Dedifferentiated amniotic fluid mesenchymal stem cell (primary cell): Measurements from ENCODE around the gene FLVCR2.

ENCODE experiments used
- DNase-seq: peaks from one replicate; pipeline ENCODE4 v3.0.0-alpha.2; 2016; ENCODE audit errors: extremely low spot score

FLVCR2 gene, protein sequence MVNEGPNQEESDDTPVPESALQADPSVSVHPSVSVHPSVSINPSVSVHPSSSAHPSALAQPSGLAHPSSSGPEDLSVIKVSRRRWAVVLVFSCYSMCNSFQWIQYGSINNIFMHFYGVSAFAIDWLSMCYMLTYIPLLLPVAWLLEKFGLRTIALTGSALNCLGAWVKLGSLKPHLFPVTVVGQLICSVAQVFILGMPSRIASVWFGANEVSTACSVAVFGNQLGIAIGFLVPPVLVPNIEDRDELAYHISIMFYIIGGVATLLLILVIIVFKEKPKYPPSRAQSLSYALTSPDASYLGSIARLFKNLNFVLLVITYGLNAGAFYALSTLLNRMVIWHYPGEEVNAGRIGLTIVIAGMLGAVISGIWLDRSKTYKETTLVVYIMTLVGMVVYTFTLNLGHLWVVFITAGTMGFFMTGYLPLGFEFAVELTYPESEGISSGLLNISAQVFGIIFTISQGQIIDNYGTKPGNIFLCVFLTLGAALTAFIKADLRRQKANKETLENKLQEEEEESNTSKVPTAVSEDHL

GRCh38 chr14:75578102-75578785, at the start of gene FLVCR2:
Gene FLVCR2, plus strand, starts transcription at chr14:75578620. Its CDS starts 353 bp downstream, at chr14:75578973.
- peak; percentile 55 for DNase-seq

- DNase-seq = no peak
Observed at GRCh38 chr14:75531256-75531655, 47.2 kb upstream of the FLVCR2 start.

- DNase-seq = no peak
Observed at GRCh38 chr14:75531660-75532317, 46.6 kb upstream of the FLVCR2 start.

GRCh38 chr14:75533791-75534555, 44.4 kb upstream of the FLVCR2 start:
- no peak for DNase-seq

DNA sequence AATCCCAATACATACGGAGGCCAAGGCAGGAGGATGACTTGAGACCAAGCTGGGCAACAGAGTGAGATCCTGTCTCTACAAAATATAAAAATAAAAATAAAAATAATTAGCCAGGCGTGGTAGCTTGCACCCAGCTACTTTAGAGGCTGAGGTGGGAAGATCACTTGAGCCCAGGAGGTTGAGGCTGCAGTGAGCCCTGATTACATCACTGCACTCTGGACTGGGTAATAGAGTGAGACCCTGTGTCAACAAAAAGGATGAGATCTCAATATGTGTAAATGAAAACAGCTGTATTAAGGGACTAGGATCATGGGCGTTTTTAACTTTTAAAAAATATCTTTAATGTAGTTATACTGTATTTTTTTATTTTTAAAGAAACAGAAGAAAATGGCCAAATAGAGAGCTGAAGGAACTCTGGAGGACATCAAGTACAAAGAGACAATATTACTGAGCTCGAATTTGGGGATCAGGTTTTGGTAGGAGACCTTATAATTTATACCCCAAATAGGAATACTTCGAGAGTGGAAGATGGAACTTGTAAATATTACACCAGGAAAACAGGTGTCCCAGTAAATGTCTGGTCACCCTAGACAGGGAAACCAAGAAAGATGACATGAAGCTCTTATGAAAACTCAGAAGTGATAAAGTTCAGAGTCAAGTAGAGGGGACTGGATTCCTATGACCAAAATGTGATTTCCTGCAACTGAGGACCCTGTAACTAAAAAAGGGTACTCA, 43.1 kb upstream of the FLVCR2 start:
- no peak for DNase-seq

GRCh38 chr14:75537071-75537470, 41.3 kb upstream of the FLVCR2 start:
- no peak for DNase-seq

DNA sequence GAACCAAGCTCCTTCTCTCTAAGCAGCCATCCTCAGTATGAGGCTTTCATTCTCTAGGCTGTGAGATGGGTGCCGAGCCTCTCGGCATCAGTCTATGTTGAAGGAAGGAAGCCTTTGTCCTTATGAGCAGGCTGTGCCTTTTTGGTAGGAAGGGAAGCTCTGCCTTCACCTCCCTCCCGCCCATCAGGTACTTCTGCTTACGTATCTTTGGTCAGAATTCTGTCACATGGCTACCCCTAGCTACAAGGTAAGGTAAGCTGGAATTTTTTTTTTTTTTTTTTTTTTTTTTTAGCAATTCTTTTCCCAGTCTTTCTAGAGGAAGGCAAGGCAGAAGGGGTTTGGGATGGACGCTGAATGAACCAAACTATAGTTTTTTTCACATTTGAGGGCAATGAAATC, 39.3 kb upstream of the FLVCR2 start:
- no peak for DNase-seq

- no peak for DNase-seq
Observed at GRCh38 chr14:75539561-75540478, 38.6 kb upstream of the FLVCR2 start.

DNA sequence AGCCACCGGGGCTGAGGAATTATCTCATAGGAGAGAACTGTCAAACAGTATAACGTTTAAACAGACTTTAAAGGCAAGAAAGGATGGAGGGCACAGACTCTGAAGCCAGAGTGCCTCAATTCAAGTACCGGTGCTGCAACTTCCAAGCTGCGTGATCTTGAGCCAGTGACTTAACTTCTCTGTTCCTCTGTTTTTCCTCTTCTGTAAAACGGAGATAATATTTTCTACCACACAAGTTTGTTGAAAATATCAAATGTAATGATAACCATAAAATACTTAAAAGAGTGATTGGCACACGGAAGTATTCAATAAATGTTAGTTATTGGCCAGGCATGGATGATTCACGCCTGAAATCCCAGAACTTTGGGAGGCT, 38.0 kb upstream of the FLVCR2 start:
- DNase-seq = no peak

- no peak for DNase-seq
Observed at GRCh38 chr14:75542588-75543091, 35.8 kb upstream of the FLVCR2 start.

DNA sequence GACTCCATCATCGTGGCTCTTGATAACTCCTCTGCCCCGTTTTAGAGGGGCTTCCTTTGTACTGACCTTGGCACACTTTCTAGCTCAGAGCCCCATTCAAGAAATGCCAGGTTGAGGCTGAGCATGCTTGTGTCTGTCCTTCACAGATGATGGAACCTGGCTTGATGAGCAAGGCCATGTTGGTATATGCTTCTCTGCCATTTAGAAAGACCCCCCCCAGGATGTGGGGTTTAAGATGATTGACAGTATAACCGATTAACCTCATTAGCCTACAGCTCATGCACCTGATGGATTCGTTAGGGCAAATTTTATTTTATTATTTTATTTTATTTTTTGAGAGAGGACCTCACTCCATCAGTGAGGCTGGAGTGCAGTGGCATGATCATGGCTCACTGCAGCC, 35.2 kb upstream of the FLVCR2 start:
- DNase-seq = no peak

DNA sequence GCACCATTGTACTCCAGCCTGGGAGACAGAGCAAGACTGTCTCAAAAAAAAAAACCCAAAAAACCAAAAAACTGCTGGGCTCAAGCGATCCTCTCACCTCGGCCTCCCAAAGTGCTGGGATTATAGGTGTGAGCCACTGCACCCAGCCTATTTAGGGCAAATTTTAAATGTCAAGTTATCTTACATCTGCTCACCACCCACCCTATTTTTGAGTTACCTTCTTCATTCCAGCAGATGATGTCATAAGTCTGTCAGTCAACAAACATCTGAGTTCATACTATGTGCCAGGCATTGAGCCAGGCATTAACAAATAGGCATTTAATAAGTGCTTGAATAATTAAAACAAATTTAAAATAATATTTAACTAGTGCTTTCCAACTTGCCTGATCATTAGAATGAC, 34.6 kb upstream of the FLVCR2 start:
- DNase-seq = no peak

- no peak for DNase-seq
Observed at GRCh38 chr14:75545907-75546306, 32.5 kb upstream of the FLVCR2 start.

DNA sequence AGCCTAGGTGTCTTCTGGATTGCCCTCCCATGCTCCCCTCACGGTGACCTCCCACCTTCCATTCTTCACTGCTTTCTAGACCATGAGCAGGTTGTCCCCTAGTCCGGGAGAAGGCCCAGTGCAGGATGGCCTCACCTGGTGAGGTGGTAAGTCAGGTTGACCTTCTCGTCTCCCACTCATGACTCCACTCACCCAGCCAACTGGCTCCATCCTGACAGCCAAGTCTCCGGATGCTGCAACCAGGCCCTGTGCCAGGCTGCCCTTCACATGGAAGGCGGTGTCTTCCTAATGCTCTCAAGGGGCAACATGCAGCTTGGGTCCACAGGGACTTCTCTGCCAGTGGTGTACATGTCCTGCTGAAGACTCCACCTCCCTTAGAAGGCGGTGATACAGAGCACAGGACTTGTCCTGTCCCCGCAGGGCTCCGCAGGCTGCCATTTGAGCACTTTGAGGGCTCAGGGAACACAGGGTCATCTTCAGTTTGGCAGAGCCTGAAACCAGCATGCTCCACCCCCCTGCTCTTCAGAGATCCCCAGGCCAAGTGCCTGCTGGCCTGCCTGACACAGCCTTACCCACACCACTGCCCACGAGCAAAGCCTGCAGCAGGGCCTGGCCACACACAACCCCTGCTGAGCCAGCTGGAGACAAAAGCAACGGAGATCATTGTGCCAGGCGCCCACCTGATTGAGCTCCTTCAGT, 30.7 kb upstream of the FLVCR2 start:
- no peak for DNase-seq

DNA sequence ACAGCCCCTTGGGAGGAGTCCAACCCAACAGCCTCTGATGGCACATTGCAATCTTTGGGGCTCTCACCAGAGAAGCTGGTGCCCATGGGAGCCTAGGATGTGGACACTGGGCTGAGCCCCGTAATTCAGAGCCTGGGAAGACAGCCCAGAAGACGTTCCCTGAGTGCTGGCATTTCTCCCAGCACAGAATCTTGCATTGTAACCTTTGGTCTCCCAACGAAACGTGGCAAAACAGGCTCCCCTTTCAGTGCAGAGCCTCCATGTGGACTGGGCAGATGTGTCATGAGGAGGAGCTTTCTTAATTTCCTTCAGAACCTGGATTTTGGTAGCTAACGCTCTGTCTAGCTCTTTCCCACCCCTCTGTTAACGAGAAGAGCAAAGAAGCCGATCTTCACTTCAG, 29.9 kb upstream of the FLVCR2 start:
- no peak for DNase-seq

GRCh38 chr14:75549169-75549568, 29.3 kb upstream of the FLVCR2 start:
- no peak for DNase-seq

DNA sequence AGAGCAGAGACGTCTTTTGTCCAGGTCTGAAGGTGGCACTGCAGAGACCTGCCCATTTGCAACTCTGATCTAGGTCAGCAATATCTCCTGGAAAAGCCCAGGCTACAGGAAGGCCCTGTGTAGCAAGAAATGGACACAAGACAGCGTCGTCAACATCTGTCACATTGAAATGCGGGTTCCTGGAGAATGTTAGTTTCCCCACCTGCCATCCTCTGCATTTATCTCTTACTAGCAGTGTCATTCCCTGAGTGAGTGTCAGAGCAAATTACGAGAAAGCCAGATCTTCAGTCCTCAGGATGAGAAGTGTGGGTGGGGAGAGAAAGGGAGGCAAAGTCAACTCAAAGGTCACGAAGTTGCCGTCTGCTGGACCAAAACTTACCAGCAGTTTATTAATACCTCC, 27.4 kb upstream of the FLVCR2 start:
- no peak for DNase-seq

DNA sequence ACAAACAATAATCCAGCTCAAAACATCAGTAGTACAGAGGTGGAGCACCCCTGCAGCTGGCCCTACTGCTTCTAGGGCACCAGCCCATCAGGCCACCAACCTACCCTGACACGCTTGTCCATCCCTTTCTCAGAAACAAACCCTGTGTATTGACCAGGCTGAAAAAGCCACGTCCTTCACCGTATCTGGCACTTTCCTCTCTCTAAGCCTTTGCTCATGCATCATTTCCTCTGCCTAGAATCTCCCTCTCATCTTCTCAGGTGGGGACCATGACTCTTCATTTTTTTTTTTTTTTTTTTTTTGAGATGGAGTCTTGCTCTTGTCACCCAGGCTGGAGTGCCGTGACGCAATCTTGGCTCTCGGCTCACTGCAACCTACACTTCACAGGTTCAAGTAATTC, 25.3 kb upstream of the FLVCR2 start:
- DNase-seq = no peak

- no peak for DNase-seq
Observed at GRCh38 chr14:75553761-75554364, 24.6 kb upstream of the FLVCR2 start.
